GM13976 (cell line): ENCODE data around the gene SIGLEC14.

Experiments used
- DNase-seq: peaks from one replicate; pipeline ENCODE4 v3.0.0; 2012; ENCODE audit warnings: low spot score
- CTCF ChIP-seq: IDR thresholded peaks from 2 replicates; pipeline ENCODE4 v1.5.1; 2012; ENCODE audit warnings: borderline replicate concordance, mild to moderate bottlenecking; ENCODE audit not compliant: insufficient read depth; ENCODE audit errors: extremely low read depth, missing control alignments, control extremely low read depth
- in situ Hi-C: fragments of 300-500 bp; cut with MboI; formaldehyde crosslinking; loops from one replicate; pipeline ENCODE4 v1.12.0; 2022; ENCODE audit warnings: low sequenced_read_pairs, mixed read lengths, inconsistent platforms; ENCODE audit not compliant: unreplicated experiment

SIGLEC14 gene

GRCh38 chr19:51594774-51595109 lies 51.9 kb downstream of the SIGLEC14 start:
- TF ChIP-seq CTCF: no peak
- no peak for DNase-seq
- in situ Hi-C loops: no loop called here

GRCh38 chr19:51593969-51594773 lies 52.5 kb downstream of the SIGLEC14 start:
- no peak for TF ChIP-seq CTCF
- in situ Hi-C loops: no loop called here
- DNase-seq: peak; percentile 98

DNA sequence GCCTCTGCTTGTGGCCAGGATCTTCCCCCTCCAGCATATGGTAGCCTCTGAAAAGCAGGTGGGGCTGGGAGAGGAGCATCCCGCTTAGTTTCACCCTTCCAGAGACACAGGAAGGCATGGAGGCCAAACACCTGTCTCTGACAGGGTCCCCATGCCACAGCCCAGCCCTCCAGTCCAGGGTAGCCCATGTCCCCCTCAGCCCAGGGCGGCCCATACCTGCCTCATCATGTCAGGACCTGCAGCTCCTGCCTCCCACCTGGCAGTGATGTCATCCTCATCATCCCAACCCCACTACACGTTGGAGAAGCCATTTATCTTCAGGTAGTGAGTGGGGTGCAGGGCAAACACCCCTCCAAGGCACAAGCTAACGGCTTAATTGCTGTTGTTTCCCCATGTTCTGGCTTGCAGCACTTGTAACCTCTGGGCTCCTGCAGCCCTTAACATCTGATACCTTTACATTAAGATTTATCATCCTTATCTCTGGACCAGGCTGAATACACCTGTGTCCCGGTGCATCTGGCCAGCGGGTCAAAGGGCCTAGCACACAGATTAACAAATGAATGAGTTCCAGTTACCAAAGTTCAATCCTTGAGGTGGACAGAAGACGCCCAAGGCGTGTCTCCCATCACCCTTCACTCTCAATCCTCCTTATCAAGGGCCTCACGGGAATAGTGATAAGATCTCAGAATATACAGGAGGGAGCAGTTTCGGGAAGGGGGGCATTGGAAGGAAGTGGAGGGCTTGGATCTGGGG lies 53.3 kb downstream of the SIGLEC14 start:
- in situ Hi-C loops: no loop called here
- DNase-seq: no peak

More for the DNA sequence above, 53.3 kb downstream of the SIGLEC14 start:
- no peak for TF ChIP-seq CTCF
